ENCODE measurements around the gene MEGF11.

Gene MEGF11

DNA sequence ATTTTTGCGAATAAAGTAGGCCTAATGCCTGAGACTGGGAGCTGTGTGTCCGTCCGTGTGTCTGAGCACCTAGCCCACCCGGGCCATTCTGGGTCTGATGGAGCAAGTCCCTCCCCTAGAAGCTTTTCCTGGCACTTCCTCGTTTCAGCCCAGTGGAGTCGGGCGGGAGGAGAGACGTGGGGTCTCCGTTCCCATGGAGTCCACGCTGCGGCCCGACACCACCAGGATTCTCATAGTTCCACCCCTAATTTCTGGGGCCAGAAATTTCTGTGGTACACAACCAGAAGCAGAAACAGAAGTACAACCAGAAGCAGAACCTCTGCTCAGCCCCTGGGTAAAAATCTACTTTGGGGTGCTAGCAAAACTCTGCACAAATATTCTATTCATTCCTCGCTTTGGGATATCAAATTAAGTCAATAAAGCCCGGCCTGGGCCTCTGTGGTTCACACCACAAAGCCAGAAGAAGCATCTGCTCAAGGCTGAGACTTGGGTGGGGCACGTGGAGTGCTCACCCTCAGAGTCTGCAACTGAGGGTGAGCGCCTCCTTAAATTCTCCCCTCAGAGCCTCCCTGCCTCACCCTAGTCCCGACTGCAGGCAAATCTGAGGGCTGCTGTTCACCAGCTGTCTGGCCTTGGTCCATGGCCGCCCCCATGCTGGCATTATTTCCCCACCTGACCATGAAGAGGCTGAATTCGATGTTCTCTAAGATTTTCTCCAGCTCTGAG is 1.6 kb upstream of the MEGF11 start:
- TF ChIP-seq, protein P1, sequence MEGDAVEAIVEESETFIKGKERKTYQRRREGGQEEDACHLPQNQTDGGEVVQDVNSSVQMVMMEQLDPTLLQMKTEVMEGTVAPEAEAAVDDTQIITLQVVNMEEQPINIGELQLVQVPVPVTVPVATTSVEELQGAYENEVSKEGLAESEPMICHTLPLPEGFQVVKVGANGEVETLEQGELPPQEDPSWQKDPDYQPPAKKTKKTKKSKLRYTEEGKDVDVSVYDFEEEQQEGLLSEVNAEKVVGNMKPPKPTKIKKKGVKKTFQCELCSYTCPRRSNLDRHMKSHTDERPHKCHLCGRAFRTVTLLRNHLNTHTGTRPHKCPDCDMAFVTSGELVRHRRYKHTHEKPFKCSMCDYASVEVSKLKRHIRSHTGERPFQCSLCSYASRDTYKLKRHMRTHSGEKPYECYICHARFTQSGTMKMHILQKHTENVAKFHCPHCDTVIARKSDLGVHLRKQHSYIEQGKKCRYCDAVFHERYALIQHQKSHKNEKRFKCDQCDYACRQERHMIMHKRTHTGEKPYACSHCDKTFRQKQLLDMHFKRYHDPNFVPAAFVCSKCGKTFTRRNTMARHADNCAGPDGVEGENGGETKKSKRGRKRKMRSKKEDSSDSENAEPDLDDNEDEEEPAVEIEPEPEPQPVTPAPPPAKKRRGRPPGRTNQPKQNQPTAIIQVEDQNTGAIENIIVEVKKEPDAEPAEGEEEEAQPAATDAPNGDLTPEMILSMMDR (IDR thresholded peaks at IDR 0.05; ENCODE audit: extremely low read depth, missing control alignments), result no peak

DNA sequence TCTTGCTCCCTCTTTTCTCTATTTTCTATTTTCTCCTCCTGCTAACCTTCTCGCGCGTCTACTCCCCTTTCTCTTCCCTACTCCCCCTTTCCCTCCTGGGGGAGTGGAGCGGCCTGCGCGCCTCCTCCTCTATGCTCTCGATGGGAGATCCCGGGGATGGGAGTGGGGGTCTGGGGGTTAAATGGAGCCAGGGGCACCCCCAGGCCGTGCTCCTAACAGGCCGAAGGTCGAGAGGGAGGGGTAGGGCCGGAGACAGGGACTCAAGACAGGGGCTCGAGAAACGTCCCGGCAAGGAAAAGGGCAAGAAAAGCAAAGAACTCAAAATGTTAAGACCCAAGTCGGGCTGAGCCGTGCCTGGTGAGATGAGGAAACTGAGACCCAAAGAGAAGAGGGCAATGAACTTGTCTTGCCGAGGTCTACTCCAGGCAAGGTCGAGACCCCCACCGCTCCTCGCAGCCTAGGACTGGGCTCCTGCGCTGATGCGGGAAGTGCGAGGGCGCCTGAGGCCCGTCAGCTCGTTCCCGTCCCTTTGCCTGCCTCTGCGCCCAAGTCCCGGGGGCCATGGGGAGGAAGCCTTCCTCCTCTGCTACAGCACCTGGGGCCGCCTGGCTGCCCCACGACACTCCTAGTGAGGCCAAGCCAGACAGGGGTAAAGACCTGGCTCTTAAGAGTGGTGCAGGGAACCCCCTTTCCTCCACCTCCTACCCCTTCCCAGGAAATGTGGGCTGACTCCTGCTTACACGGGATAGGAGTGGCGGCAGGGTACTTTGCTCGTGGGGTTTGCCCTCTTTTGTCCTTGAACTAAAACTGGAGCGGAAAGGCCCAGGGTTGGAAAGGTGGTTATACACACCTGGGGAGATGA is 770 bp upstream of the MEGF11 start:
- DNase-seq (ENCODE audit: low spot score), result no peak
- TF ChIP-seq, protein P1 (IDR thresholded peaks at IDR 0.05; ENCODE audit: extremely low read depth, missing control alignments), result no peak

More for the DNA sequence above, 1.6 kb upstream of the MEGF11 start:
- no peak for DNase-seq (ENCODE audit: low spot score)

DNA sequence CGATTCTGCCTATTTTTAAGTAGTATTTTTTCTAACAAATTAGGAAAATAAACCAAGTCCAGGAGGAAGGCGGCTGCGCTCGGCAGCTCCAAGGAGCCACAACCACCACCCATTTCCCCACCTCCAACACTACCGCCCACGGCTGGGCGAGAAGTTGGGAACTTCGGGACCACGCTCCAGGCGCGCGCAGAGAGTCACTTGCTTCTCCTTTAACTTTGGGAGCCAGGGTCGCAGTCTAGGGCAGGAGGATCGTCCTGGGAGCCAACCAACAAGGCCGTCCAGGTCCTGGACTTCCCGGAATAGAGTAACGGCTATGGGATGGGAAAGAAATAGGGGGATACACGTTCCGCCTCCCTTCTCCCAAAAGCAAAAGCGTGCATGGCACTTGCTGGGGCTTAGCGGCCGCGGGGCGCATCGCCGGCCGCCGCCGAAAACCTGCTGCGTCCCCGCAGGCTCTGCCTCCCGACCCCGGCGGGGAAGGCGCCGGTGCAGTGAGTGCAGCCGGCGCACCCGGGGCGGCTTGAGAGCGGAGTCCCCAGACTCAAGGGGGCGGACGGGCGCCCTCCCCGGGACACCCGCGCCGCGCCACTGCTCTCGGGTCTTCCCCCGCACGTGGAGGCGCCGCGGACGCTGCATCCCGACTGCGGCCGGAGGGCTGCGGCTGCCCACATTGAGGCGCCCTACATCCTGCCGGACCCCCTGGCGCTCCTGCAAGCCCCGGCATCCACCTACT is 699 bp downstream of the MEGF11 start:
- TF ChIP-seq, protein P1 (IDR thresholded peaks at IDR 0.05; ENCODE audit: extremely low read depth, missing control alignments), result no peak
- DNase-seq (ENCODE audit: low spot score), result peak; percentile 74

DNA sequence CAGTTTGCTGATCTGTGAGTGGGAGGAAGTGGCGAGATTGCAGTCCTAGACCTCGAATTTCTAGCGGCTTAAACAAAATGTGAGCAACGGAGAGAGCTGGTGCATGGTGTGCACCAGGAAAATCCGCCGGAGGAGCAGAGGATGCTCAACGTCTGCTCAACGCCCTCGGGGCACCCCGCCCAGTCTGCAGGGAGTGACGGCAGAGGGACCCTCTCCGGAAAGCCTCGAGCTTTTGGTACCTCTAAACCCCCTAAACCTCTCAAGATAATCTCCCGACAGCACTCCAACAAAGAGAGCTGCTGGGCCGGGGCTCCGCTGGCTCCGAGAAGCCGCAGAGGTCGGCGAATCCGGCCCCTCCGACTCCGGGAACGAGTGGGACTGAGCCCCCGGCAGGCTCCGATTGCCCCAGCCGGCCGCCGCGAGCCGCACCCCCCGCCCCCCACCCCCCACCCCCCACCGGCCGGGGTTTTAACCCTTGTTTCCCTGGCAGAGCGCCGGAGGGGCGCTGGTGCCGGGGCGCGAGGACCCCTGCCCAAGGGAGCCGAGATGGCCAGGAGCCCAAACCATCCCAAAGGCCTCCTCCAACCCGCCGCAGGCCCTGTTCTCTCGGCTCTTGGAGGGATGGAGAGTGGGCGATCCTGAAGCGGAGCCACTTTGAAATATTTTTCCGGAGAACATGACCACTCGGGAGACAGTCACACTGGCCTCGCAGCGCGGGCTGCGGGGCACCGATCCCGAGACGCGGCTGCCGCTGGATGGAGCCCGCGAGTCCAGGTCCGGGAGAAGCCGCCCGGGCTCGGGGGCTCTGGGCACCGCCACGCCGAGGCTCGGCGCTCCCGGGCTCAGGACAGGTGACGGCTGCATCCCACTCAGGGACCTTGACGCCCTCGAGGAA is 1.5 kb downstream of the MEGF11 start:
- TF ChIP-seq, protein P1 (IDR thresholded peaks at IDR 0.05; ENCODE audit: extremely low read depth, missing control alignments), result peak; percentile 70
- peak; percentile 92 for DNase-seq (ENCODE audit: low spot score)

DNA sequence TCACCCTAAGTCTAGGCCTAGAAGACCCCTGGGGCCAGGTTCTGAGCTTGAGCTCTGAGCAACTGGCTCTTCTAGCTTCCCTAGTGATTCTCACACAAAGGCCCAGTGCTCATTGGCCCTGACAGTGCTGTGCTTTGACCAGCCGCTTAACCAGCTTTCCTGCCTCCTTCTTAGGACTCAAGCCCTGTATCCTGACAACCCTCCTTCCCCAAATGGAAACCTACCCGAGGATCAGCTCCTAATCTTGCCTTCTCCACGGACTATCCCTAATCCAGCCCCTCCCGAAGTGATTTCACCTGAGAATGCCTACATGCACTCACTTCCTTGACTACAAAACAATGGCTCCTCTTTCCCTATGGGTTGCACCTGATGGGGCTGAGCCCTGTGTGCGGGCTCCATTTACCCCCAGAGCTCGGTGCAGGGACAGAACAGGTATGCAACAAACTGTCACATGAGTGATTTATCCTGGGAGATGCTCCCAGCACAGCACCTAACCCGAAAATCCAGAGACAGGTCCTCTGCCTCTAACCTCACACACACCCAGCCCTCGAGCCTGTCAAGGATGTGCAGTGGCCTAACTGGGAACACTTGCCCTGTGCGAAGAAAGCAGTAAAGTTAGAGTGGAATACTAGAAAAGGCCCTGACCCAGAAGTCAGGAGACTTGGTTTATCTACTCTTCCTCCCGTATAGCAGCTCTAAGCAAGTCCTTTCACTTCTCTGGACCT is 2.3 kb downstream of the MEGF11 start:
- DNase-seq (ENCODE audit: low spot score), result no peak
- TF ChIP-seq, protein P1 (IDR thresholded peaks at IDR 0.05; ENCODE audit: extremely low read depth, missing control alignments), result no peak

DNA sequence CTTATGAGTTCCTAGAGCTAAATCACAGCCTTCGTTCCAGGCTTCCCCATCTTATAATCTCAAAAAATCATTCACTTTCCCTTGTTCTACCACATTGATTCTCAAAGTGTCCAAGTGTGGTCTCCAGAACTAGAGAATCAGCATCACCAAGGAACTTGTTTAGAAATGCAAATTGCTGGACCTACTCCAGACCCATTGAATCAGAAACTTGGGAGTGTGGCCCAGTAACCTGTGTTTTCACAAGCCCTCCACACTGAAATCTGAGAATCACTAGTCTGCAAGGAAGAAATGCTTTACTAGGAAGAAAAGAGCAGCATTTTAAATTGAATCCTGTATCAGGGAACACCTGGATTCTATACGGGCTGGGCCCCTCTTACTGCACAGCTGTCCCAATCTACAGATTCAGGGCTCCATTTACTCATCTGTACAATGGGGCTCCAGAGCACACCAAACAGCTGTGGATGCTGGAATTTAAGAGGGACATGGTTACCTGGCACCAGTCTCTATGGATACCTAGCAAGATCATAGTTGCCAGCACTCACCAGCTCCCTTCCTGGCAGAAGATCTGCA is 3.9 kb downstream of the MEGF11 start:
- DNase-seq (ENCODE audit: low spot score), result no peak
- TF ChIP-seq, protein P1 (IDR thresholded peaks at IDR 0.05; ENCODE audit: extremely low read depth, missing control alignments), result no peak

Measured in GM20000 (cell line).